Dedifferentiated amniotic fluid mesenchymal stem cell (primary cell): ENCODE results near the gene CHSY3.

Experiments
- DNase-seq: peaks from one replicate; pipeline ENCODE4 v3.0.0-alpha.2; 2016; ENCODE audit errors: extremely low spot score

CHSY3 gene

GRCh38 chr5:130092991-130093390 lies 188.7 kb downstream of the CHSY3 start:
- no peak for DNase-seq

DNA sequence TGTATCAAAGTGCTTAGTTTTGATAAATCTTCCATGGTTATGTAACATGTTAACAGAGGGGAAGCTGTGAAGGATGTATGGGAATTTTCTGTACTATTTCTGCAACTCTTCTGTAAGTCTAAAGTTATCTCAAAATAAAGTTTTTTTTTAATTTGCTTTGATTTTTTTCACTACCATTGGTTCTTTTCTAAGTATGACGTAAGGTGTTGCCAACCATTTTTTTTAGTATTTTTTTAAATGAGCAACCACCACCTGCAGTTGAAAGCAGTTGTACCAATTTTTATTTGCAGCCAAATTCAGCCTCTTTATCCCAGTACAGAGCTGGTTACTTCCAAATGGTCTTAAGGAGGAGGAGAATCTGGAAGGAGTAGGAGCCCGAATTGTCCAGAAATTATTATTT lies 192.2 kb downstream of the CHSY3 start:
- no peak for DNase-seq

DNA sequence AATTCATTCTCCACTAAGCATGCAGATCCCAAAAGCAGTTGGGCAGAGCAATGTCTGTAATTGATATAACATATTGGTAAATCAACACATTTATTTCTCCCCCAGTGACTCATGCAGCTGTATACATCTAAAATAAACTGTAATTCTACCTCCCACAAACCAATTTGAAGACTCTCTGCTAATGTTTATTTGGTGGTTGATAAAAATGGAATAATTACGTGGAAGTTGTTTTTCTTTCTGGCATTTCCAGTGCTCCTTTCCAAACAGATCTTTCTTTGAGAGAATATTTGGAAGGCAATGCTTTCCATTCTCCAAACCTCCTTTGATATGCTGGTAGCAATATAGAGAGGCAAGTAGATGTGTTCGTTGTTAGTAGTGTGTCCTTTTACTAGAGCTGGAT lies 194.7 kb downstream of the CHSY3 start:
- no peak for DNase-seq

- no peak for DNase-seq
Measured at GRCh38 chr5:130102375-130102774, 198.1 kb downstream of the CHSY3 start.

GRCh38 chr5:130102960-130103359 lies 198.7 kb downstream of the CHSY3 start:
- DNase-seq, result no peak

DNA sequence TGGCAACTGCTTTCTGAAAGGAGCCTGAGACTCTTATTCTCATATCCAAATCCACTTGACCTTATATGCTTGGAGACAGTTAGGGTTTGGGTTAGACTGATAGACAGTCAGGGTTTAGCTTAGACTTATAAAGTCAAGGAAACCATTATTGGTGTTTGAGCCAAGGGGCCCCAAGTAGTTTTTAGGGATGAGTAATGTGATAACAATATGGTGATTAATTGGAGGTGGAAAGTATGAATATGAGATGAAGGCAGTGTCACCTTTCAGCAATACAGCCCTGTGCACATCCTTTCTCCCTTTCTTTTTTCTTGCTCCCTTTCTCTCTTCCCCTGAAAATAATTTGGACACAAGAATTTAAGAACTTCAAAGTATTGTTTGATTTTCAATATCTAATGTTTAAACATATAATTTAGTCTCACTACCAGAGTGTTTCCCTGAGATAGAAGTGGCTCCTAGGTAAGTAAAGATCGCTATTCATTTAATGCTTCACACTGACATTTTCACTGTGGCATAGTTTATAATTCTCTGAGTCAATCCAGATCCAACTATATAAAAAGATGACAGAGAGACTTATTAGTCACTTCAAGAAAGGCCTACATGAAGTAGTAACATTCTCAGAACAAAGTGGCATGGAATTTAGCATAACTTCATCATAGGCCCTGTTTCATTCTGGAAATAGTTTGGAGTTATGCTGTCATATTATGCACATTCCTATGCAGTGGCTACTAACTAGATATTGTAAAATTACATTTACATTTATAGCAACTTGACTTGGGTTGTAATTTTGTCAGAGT lies 200.8 kb downstream of the CHSY3 start:
- peak; percentile 64 for DNase-seq

DNA sequence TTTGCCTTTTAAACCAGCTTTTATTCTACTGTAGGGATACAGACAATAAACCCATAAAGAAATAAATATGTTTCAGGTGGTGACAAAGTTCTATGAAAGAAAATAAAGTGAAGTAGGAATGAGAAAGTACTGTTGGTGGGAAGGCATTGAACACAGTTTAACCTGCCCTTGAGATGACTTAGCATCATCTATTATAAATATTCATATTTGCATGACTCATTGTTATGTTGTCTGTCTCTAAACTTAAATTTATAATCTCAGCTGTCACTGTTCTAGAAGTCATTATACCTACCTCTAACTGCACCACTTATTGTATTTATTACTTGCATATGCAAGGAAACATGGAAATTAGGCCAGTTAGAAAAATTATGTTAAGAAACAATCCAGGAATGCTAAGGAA lies 202.2 kb downstream of the CHSY3 start:
- DNase-seq, result no peak

DNA sequence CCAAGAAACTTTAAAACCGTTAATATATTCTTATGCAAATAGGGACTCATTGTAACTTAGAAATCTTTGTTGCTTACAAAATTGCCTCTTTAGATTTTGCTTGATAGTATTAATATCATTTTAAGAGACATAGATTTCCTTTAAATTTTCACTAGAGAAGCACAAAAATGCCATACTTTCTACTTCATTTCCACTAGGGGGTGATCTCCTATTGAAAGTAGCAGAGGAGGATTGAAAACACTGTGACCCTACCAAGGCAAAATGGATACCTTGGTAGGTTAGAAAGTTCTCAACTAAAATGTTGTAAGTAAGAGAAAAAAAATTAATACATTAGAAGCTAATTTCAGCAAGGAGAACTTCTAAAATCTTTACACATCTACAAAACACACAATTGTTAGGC lies 204.9 kb downstream of the CHSY3 start:
- peak; percentile 58 for DNase-seq

DNA sequence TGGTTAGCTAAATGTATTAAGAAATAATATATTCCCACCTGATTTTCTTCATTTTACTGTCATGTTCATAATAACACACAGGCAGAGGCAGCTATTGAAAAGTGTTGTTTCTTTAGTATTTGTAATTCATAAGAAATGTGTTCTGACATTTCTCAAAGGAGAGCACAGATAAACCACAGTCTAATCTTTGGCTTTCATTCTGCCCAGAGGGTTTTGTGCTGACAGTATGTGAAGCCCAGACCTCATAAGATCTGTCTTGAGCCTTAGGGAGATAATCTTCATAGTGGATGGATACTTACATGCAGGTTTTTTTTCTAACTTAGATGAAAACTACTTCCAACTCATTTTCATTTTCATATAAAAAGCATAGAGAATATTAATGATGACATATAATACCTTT lies 206.1 kb downstream of the CHSY3 start:
- DNase-seq, result peak; percentile 27

DNA sequence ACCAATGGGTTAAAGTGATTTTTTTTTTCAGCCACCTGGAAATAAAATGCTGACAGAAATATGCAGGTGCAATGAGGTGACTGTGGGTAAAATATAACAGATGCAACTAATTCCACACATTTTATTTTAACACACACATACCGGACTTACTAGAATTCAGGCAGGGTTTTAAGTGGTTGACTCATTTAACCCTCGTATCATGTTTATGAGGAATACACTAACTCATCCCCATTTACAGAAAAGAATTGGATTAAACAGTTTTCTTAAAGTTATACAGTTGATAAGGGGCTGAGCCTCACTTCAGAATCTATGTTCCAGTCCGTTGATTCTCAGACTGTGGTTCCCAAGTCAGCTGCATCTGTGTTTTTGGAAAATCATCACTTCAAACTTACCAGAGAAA lies 207.5 kb downstream of the CHSY3 start:
- DNase-seq, result no peak

DNA sequence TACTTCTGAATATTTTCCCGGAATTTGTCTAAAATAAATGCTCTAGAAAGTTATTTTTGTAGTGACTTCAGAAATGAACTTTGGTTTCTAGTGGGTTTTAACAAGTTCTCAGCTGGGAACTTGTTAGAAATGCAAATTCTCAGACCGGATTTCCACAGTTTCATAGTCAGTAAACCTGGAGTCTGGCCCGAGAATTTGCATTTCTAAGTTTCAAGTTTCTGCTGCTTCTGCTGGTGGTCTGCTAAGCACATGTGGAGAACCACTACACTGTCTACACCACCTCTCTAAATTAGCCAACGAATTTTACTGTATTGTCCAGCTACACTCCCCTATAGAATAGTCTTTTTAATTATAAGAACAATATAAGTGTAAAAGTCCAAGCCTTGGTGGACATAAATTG lies 208.0 kb downstream of the CHSY3 start:
- DNase-seq, result no peak

- no peak for DNase-seq
Measured at GRCh38 chr5:130115686-130116085, 211.4 kb downstream of the CHSY3 start.

- DNase-seq, result no peak
Measured at GRCh38 chr5:130116462-130116861, 212.2 kb downstream of the CHSY3 start.

DNA sequence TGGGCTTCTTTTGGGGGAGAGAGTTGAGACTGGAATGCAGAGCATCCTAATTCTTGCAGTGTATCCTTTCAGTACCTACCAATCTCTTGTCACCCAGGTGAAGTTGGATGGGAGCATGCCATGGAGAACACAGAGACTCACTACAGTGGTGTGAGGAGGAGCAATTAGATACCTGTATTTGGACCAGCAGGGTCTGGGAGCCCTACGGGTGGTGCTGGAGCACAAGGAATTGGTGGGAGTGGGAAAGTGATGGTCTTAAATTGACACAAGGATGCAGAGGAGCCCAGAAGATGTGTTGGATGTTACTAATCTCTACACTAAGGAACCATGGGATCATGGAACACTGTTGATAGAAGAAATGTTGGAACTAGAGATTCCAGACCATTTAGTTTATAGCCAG lies 212.7 kb downstream of the CHSY3 start:
- DNase-seq, result no peak

- DNase-seq, result no peak
Measured at GRCh38 chr5:130126746-130127145, 222.5 kb downstream of the CHSY3 start.

DNA sequence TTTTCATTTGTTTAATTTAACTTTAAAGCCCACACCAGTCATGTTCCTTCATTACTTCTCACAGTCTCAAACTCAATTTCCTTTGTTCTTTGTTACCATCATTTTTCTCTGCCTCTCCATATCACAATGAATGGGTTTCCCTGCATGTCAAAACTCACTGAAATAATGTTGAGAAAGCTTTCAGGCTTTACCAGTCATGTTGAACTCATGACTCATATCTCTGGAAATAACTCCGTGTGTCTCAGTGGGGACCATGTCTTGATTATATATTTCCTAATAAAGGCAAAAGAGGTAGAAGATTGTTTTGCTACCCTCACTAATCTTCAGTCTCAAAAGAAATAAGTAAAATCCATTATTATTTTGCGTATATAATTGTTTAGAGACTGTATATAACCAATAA lies 231.2 kb downstream of the CHSY3 start:
- peak; percentile 81 for DNase-seq

GRCh38 chr5:130136300-130136699 lies 232.0 kb downstream of the CHSY3 start:
- no peak for DNase-seq

DNA sequence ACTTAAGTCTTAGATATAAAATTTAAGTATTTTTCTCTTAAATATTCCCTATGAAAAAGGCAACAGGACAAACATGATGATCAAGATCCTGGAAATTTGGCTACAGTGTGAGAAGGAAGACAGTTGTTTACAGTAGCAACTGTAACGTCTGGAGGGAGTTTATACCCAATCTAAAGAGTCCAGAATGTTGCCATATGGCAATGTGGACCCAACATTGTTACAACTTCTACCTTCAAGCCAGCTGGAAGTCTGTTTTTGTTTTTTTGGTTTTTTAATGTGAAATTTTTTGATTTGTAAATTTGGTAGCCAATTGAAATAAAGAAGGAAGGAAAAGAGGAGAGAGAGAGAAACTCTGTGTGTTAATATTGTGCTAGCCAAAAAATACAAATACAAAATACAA lies 233.4 kb downstream of the CHSY3 start:
- no peak for DNase-seq

- peak; percentile 38 for DNase-seq
Measured at GRCh38 chr5:130138406-130139045, 234.3 kb downstream of the CHSY3 start.

DNA sequence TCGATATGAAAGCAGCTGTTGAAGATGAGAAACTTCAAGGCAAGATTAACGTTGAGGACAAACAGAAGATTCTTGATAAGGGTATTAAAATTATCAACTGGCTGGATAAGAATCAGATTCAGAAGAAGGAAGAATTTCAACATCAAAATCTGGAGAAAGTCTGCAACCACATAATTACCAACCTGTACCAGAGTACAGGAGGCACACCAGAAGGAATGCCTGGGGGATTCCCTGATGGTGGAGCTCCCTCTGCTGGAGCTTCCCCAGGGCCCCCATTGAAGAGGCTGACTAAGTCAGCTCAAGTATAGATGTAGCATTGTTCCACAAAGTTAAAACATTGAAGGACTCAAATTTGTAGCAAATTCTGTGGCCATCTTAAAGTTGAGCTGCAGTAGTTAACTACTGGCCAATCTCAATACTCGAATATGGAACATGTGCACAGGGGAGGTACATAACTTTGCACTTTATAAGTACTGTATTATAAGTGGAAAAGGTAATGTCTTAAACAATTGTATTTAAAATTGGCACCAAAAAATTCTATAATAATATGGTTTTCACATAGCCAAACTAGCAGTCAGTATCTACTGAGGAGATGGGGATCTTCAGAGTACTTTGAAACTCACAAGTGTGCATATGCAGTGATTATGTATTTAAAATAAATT lies 237.5 kb downstream of the CHSY3 start:
- no peak for DNase-seq

- DNase-seq, result no peak
Measured at GRCh38 chr5:130151239-130151638, 247.0 kb downstream of the CHSY3 start.

- peak; percentile 49 for DNase-seq
Measured at GRCh38 chr5:130155345-130156011, 251.2 kb downstream of the CHSY3 start.
